OCI-LY7 (cell line): ENCODE measurements around the gene LIPF.

Experiments used
- CTCF ChIP-seq: fragments of 200-600 bp; sonication (generic); conservative IDR thresholded peaks from 2 replicates; pipeline ENCODE4 v1.5.1; 2014; ENCODE audit warnings: mild to moderate bottlenecking, antibody characterized with exemption, low read length, moderate library complexity, mixed read lengths
- EZH2phosphoT487 ChIP-seq: fragments of 200-600 bp; sonication (generic); IDR thresholded peaks from 2 replicates; pipeline ENCODE4 v1.6.1; 2018; ENCODE audit warnings: low read depth, borderline replicate concordance, mild to moderate bottlenecking, mixed run types, antibody characterized with exemption, low read length, moderate library complexity, mixed read lengths

GRCh38 chr10:88652616-88653015 is 11.6 kb upstream of the LIPF start:
- no peak for TF ChIP-seq CTCF
- TF ChIP-seq EZH2phosphoT487, result no peak
